T1000 (cell line): Measurements from ENCODE around the gene KBTBD12.
"Not testable (repeated sequence)": the region's sequence is repeated elsewhere in the genome, so short reads cannot be mapped to it uniquely, and the experiment has no call there.

Source experiments
- DNase-seq: peaks from one replicate; lab custom pipeline; 2025; ENCODE audit warnings: mixed read lengths; lab: John Stamatoyannopoulos, UW

The KBTBD12 gene, protein sequence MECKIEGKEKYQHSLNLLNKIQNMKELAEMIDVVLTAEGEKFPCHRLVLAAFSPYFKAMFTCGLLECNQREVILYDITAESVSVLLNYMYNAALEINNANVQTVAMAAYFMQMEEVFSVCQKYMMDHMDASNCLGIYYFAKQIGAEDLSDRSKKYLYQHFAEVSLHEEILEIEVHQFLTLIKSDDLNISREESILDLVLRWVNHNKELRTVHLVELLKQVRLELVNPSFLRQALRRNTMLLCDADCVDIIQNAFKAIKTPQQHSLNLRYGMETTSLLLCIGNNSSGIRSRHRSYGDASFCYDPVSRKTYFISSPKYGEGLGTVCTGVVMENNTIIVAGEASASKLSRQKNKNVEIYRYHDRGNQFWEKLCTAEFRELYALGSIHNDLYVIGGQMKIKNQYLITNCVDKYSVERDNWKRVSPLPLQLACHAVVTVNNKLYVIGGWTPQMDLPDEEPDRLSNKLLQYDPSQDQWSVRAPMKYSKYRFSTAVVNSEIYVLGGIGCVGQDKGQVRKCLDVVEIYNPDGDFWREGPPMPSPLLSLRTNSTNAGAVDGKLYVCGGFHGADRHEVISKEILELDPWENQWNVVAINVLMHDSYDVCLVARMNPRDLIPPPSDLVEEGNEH

DNA sequence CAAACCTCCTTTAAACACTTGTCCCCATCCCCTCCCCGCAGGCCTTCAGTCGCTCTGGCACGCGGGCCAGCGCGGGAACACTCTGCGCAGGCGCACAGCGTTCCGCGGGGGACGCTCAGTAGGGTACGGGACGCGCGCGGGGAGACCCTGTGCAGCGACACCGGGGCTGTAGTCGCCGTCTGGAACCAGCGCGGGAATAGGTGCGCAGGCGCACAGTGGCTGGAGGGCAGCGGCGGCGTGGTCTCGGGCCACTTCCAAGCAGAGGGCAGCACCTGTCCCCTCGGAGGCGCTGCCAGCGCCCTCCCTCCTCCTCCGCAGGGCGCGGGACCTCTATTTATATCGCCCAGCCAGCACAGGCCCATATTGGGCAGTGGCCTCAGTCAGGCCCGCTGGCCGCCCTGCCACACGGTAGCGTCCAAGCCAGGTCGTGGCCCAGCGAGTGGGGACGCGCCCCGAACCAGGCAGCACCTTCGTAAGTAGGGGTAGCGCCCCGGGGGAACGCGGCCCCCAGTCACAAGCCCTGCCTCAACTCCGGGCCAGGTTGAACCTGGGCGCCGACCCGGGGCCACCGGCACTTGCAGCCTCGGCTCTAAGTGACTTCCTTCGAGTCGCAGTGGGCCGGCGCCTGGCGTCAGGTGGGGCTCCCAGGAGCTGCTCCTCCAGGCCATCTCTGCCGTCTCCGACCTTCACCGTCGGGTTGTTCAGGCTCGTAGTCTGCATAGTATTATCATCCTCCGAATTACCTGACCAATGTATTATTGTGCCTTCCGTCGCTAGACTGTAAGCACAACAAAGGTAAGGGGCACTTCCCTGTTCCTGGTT is at the start of gene KBTBD12:
TSS of gene KBTBD12 (plus strand) at position 118 of the 822 bp plus-strand sequence. CDS start 7,830 bp downstream, outside the sequence.
- no peak for DNase-seq

DNA sequence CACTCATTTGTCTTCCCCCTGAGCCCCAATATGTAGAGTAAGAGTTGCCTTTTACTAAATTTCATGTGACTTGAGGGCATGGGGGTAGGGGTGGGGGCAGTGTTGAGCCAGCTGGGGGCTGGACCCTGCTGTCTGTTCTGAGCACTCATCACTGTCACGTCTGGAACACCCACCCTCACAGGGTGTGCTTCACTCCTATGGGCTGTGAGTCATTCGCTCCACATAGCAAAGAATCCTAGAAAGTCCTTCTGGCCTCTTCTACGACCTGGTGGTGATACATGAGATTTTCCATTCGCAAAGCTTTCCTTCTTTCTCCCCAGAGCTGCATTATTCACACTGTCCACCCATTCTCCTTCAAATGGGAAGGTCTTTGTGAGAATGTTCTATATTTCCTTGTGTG is 49.1 kb upstream of the KBTBD12 start:
- DNase-seq = no peak

DNA sequence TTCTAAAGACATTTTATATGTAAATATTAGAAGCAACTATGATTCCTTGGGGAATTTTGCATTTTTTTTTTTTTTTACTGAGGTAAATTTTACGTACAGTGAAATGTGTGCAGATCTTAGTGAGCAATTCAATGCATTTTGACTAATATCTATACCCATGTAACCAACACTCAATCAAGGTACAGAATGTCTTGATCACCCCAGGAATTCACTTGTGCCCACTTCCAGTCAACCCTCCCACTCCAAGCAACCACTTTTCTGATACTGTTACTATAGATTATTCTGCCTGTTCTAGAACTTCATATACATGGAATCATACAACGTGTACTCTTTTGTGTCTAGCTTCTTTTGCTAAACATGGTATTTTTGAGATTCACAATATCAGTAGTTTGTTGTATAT is 47.6 kb upstream of the KBTBD12 start:
- no peak for DNase-seq

DNA sequence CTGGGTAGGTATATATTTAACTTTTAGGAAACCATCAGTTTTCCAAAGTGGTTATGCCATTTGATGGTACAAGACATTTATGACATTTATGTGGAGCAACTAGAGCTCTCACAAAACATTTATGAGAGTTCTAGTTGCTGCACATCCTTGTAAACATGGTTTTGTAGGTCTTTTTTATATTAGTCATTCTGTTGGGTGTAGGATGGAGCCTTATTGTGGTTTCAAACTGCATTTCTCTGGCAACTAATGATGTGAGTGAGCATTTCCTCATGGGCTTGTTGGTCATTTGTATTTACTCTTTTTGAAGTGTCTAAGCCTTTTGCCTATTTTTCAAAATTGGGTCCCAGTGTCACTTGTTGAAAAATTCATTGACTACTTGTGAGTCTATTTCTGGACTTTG is 47.0 kb upstream of the KBTBD12 start:
- no peak for DNase-seq

DNA sequence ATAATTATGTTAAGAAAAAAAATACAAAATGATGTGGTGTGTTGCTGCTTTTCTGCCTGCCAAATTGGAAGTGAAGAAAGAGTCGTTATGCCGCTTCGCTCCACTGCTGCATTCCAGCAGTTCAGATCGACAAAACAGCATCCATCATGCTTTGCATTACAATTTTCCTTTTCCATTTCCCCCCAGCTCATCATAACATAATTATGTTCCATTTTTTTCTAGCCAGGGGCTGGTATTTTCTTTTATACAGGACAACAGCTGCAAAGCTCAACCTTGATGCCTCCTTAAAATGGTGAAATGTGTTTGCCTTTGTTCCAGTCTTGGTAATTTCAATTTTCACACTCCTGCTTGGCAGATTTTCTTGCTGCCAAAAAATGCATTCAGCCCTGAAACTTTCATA is 44.9 kb upstream of the KBTBD12 start:
- DNase-seq = no peak

DNA sequence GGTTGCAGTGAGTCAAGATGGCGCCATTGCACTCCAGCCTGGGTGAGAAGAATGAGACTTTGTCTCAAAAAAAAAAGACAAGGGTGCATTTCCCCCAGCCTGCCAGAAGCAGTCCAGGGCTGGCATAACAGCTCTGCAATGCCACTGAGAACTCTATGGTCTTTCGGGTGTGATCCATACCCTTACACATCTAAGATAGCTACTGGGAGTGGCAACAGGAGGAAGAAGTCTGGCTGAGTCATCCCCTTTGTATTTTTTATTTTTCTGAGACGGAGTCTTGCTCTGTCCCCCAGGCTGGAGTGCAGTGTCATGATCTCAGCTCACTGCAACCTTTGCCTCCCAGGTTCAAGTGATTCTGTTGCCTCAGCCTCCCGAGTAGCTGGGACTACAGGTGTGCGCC is 40.9 kb upstream of the KBTBD12 start:
- not testable (repeated sequence) for DNase-seq

DNA sequence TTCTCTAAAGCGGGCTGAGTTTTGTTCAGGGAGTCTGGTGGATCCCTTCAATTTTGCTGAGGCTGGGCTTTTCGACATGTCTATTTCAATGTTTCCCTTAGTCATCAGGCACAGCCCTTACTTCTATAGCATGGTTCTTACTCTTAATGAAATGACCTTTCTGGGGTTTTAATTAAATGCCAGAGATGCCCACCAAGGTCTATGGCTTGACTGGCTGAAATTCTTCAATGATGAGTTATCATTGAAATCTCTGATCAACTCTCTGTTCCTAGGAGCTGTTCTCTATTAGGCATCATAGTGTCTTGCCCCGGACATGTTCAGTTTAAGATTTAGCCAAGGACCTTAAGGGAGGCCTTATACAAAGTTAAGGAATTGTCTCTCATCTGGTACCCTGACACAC is 33.4 kb upstream of the KBTBD12 start:
- no peak for DNase-seq

DNA sequence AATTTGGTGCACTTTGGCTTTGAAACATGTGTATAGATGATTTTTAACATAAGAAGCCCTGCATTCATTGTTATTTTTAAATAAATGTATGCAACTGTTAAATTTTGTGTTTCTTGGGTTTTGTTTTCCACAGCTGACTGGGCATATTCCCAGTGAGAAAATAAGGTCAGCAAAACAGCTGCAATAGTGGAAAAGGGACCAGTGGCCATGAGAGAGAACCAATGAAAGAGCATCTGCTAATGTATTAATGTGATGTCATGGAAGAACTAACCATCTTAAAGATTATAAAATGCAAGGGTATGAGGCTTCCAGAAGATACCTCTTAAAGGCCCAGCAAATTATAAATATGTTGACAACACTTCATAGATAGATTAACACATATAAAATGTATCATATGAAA is 31.0 kb upstream of the KBTBD12 start:
- no peak for DNase-seq

DNA sequence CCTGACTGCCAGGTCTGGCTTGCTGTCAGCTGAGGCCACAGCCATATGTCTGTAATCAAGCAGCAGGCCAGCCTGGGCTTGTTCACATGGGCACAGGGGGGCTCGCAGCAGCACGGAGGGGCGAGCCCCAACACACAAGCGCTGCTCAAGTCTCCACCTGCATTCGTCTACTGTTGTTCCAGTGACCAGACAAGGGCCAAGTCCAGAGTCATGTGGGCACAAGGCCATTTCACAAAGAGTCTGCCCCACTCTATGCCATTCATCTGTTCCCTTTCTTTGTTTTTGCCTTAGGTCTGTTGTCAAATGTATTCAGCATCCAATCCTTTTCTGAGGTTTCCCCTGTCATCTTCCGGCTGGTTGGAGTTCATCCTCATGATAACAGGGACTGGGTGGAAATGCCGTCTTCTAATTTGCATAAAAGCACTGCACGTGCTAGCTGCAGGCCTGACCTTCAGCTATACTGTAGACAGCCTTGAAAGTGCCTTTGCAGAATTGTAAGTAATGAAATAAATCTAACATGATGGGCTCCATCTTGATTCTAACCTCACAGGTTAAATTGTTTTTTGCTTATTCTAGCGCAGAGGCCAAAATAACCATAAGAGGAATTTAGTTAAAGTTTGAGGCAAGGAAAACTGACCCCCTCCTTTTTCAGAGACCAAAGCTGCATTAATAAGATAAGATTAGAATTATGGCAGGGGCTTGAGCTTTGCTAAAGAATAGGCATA is 28.6 kb upstream of the KBTBD12 start:
- no peak for DNase-seq

DNA sequence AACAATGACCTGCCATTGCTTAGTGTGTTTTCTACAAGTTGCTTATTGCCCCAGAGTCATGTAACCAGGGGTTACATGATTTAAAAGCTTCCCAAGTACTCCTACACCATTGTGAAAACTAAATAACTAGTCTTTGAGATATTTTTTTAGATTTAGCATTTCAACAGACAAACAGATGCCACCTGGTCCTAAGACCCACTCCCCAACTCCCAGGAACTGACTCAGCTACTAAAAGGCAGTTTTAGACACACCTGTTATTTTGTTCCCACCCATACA is 28.1 kb upstream of the KBTBD12 start:
- DNase-seq = no peak

DNA sequence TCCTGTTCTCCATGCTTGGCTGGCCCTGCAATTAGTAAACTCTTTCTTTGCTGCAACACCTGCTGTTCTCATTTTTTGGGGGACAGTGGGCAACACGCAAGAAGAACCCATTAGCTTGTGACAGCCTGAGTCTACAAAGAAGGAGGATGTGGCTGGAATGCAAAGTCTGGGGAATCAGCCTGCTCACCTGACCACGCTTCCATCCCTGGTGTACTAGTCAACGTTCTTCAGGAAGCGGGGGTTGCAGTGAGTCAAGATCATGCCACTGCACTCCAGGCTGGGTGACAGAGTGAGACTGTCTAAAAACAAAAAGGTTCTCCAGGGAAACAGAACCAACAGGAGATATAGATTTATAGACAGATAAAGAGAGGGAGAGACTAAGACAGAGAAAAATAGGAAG is 27.7 kb upstream of the KBTBD12 start:
- DNase-seq = no peak

DNA sequence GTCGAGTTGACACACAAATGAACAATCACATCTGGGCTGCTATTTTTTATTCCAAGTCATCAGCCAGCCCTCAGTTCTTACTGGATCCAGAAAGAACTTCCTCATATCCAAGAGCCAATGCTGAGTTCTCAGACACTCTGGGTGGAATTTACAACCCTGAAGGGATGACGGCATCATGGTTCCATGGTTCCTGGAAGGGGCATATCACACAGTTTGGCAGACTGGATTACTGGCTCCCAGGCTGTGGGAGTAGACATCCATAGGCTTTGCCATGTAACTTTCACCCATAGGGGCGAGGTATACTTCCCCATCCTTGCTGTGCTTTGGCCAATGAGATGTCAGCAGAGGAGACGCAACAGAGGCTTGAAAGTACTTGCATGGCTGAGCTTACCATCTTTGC is 26.9 kb upstream of the KBTBD12 start:
- no peak for DNase-seq

DNA sequence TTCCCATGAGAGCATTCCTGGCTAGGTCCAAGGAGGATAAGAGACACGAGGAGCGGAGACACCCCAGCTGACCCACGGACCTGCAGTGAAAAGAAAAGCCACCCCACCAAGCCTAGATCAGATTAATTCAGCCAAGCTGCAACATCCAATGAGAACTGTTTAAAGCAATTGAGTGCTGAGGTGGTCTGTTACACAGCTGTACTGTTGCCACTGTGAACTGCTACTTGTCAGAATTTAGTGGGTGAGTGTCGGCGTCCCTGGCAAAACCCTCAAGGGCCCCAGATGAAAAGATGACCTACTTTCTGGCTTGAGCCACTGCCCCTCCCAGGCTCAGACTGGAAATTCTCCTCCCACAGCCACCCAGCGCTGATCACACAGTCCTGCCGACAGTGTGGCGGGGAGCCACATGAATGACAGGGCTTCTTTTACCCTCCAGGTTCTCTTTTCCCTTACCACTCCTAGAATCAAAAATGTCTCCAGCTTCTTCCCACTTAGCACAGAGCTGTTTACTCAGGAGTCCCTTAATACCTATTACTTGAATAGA is 26.4 kb upstream of the KBTBD12 start:
- no peak for DNase-seq

DNA sequence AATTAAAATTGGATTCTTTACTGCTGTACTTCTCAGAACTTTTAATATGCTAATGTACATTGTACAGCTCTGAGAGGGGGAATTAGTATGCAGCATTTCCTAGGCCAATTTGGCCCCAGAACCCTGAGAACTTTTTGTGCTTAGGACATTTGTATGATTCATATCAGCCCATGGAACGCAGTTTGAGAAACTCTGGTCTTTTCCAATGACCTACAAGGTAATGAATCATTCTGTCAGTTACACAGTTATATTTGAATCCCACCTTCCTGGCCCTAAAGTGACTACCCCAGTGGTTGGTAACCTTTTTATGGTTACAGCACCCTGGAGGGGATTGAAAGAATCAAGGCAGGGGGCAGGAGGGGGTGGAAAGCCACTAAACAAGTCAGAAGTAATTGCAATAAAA is 25.6 kb upstream of the KBTBD12 start:
- peak; percentile 5 for DNase-seq

DNA sequence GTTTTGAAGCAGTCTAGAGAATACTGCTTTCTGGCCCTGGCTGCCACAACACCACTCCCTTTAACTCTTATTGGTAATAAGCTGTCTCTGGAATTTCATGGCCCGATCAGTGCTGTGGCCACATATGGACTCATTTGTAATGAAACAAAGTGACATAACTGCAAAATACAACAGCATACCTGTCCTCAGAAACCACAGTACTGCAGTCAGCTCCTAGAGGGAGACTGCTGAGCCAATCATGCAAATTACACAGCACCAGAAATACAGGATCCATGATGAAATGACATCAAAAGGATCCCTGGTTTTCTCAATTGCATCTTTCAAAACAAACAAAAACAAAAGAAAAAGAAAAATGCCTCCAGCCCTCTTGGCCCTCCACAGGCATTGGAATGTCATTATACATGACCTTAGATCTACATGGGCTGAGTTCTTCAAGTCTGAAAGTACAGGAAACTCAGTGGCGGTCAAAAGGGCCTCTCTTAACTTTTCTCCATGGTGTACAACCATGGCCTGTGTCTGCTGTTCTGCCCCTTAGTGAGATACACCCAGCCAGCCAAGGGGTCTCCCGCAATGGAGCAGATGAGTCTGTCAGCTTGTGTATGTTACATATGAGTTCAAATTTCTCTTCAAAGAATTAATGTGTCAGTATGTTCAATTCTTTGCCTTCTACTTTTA is 24.9 kb upstream of the KBTBD12 start:
- no peak for DNase-seq

DNA sequence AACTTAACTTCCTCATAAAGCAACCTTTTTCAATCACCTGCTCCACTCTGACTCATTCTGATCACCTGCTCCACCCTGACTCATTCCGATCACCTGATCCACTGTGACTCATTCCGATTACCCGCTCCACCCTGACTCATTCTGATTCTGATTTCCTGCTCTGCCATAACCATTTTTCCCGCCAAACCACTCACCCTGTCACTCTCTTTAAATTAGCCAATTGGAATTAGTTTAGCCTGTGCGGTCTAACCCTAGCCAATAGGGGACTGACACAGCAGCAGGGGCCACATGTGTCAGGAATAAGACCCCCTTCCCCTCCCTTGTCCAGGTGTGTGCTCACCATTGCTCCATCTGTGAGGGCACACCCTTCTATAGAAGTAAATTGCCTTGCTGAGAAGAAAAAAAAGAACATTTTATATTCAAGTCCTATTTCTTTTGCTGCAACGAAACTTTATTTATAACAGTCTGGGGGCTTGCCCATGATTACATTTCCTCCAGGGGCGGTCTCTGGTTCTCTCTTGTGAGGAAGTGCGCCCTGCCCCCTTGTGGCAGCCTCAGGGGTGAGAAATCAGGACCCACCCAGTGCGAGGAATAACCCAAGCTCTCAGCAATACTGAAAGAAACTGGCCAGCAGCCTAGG is 24.3 kb upstream of the KBTBD12 start:
- DNase-seq = peak; percentile 41

DNA sequence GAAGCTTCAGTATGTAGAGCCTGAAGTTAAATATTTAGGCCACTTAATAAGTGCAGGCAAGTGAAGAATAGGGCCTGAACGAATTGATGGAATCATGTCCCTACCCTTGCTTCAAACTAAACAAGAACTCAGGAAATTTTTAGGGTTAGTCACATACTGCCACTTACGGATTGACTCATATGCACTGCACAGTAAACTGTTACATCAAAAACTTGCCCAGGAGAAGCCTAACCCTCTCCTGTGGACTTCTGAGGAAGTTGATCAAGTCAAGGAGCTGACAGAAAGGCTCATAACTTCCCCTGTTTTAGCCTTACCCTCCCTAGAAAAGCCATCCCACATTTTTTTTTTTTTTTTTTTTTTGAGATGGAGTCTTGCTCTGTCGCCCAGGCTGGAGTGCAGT is 20.6 kb upstream of the KBTBD12 start:
- DNase-seq = no peak

DNA sequence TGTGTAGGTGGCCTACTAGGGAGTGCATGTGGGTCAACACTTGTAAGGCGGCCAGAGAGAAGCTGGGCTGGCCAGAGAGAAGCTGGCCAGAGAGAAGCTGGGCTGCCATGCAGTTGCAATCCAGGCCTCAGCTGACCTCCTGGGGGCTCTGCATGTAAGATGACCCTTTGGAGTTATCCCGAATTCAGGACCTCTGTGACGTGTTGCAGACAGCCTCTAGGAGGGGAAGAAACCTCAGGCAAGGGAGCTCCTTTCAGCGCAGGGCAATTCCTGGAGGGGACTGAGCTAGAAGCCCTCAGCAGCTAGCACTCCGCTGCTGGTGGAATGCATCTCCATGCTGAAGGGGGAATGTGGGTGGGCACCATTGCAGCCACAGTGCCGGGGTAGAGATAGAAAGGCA is 15.8 kb upstream of the KBTBD12 start:
- no peak for DNase-seq

DNA sequence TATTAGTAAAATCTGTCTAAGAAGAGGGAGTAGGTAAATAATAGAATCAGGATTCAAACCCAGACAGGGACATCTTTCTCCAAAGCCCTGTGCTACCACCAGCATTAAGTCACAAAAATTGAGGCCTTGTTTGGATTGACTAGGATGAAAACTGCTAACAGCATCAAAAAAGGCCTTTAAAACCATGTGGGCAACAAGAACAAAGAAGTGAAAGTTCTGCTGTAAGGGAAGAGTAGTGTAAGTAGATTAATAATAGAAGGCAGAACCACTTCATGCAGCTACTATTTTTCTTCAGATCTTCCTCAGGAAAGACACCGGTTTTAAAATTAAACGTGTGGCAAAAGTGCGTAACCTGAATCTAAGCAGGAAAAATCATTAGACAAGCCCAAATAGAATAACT is 15.3 kb upstream of the KBTBD12 start:
- DNase-seq = no peak

DNA sequence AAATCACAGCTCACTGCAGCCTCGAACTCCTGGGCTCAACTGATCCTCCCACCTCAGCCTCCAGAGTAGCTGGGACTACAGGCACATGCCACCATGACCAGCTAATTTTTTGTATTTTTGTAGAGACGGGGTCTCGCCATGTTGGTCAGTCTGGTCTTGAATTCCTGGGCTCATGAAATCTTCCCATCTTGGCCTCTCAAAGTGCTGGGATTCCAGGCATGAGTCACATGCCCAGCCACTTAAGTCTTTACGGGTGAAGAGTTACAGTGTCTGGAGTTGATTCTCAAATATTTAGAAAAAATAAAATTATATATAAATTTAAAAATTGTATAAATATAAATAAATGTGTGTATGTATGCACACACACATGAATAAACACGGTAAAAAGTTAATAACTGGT is 14.5 kb upstream of the KBTBD12 start:
- no peak for DNase-seq

DNA sequence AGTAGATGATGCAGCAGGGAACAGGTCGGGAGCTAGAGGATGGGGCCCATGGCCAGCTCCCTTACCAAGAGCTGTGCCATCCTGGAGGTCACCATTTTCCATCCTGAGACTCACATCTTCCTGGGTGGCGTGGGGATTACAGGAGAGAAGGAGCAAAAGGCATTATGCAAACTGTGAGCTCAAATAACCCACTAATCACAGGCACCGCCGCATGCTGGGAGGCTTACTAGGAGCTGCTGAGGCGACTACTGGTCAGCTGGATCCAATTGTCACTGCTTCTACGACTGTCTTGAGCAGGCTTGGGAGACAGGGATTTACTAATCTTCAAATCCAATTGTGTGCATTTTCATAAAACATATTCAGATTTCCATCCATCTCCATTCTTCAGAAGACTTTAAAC is 12.5 kb upstream of the KBTBD12 start:
- DNase-seq = no peak
